Neural cell (in vitro differentiated cells): Measurements from ENCODE around the gene PPP3CA. TPM values are rescaled to one million over a fixed set of nuclear protein-coding genes. Genes with fewer than 3 reads are reported as not detected.

Experiments used
- H2AFZ ChIP-seq: fragments of 200-600, 300-800 bp; sonication (generic), shearing (Covaris generic); 2 replicates; pipeline ENCODE4 v1.6.0; 2014; ENCODE audit warnings: low read depth, mild to moderate bottlenecking, antibody characterized with exemption, low read length, moderate library complexity
- H3F3A ChIP-seq: fragments of 200-600 bp; shearing (Covaris generic); 2 replicates; pipeline ENCODE4 v1.6.1; 2016; ENCODE audit warnings: mild to moderate bottlenecking, moderate library complexity, mixed read lengths, antibody characterized with exemption, low read length; ENCODE audit not compliant: insufficient read depth, poor library complexity, severe bottlenecking
- H3K27ac ChIP-seq: fragments of 200-600, 300-800 bp; sonication (generic), shearing (Covaris generic); 2 replicates; pipeline ENCODE4 v1.5.1; 2014; ENCODE audit warnings: mild to moderate bottlenecking, low read length, moderate library complexity
- H3K27me3 ChIP-seq: fragments of 300-800, 200-600 bp; sonication (generic), shearing (Covaris generic); 2 replicates; pipeline ENCODE4 v1.6.0; 2014; ENCODE audit warnings: mild to moderate bottlenecking, low read depth, low read length, moderate library complexity; ENCODE audit not compliant: insufficient read depth
- H3K36me3 ChIP-seq: fragments of 300-800, 200-600 bp; sonication (generic), shearing (Covaris generic); 2 replicates; pipeline ENCODE4 v1.5.1; 2014; ENCODE audit warnings: mild to moderate bottlenecking, antibody characterized with exemption, low read length, moderate library complexity; ENCODE audit not compliant: insufficient read depth
- H3K4me2 ChIP-seq: fragments of 300-800, 200-600 bp; sonication (generic), shearing (Covaris generic); 2 replicates; pipeline ENCODE4 v1.6.0; 2014; ENCODE audit warnings: mild to moderate bottlenecking, low read length
- H3K4me3 ChIP-seq: fragments of 300-800, 200-600 bp; sonication (generic), shearing (Covaris generic); 2 replicates; pipeline ENCODE4 v1.5.1; 2014; ENCODE audit warnings: mild to moderate bottlenecking, low read length, moderate library complexity
- H3K79me2 ChIP-seq: fragments of 200-600 bp; shearing (Covaris generic); replicated peaks from 2 replicates; pipeline ENCODE4 v1.6.0; 2014; ENCODE audit warnings: mild to moderate bottlenecking, low read length, moderate library complexity; ENCODE audit not compliant: insufficient read depth
- H3K9ac ChIP-seq: fragments of 300-800, 200-600 bp; sonication (generic), shearing (Covaris generic); 2 replicates; pipeline ENCODE4 v1.6.1; 2016; ENCODE audit warnings: mild to moderate bottlenecking, low read length, mixed read lengths
- H3K9me2 ChIP-seq: fragments of 200-600 bp; shearing (Covaris generic); 2 replicates; pipeline ENCODE4 v1.6.1; 2016; ENCODE audit warnings: mild to moderate bottlenecking, low read length, mixed read lengths; ENCODE audit not compliant: insufficient read depth
- H3K9me3 ChIP-seq: fragments of 200-600, 300-800 bp; sonication (generic), shearing (Covaris generic); 2 replicates; pipeline ENCODE4 v1.6.1; 2016; ENCODE audit warnings: mild to moderate bottlenecking, mixed run types, low read length, moderate library complexity, mixed read lengths
- H4K20me1 ChIP-seq: fragments of 200-600 bp; shearing (Covaris generic); 2 replicates; pipeline ENCODE4 v1.6.1; 2016; ENCODE audit warnings: mild to moderate bottlenecking, mixed run types; ENCODE audit not compliant: insufficient read depth
- EP300 ChIP-seq: fragments of 450-650 bp; conservative IDR thresholded peaks from 2 replicates; pipeline ENCODE4 v1.6.1; 2014; ENCODE audit warnings: antibody characterized with exemption, mild to moderate bottlenecking, moderate library complexity; ENCODE audit not compliant: poor library complexity, severe bottlenecking
- EZH2 ChIP-seq: fragments of 200-600, 300-800 bp; shearing (Covaris generic), sonication (generic); IDR thresholded peaks from 2 replicates; pipeline ENCODE4 v1.6.1; 2014; ENCODE audit warnings: antibody characterized with exemption, low read length, borderline replicate concordance, mild to moderate bottlenecking; ENCODE audit not compliant: insufficient read depth, poor library complexity, severe bottlenecking
- MXI1 ChIP-seq: fragments of 450-650 bp; conservative IDR thresholded peaks from 2 replicates; pipeline ENCODE4 v1.6.1; 2014; ENCODE audit warnings: antibody characterized with exemption, mild to moderate bottlenecking; ENCODE audit not compliant: poor library complexity, severe bottlenecking
- POLR2AphosphoS5 ChIP-seq: IDR thresholded peaks from 2 replicates; pipeline ENCODE4 v1.6.1; 2012
- RAD21 ChIP-seq: fragments of 450-650 bp; conservative IDR thresholded peaks from 2 replicates; pipeline ENCODE4 v1.6.1; 2014; ENCODE audit warnings: antibody characterized with exemption, mild to moderate bottlenecking, moderate library complexity
- REST ChIP-seq: IDR thresholded peaks from 2 replicates; pipeline ENCODE4 v1.6.1; 2012; ENCODE audit warnings: borderline replicate concordance
- SMC3 ChIP-seq: fragments of 450-650 bp; conservative IDR thresholded peaks from 2 replicates; pipeline ENCODE4 v1.6.1; 2014; ENCODE audit warnings: antibody characterized with exemption, mild to moderate bottlenecking, moderate library complexity; ENCODE audit not compliant: poor library complexity
- TAF1 ChIP-seq: IDR thresholded peaks from 2 replicates; pipeline ENCODE4 v1.6.1; 2012; ENCODE audit warnings: low read depth
- polyA plus RNA-seq: library from polyadenylated mRNA; depleted of rRNA; stranded (reverse); fragments of >200 nt; gene quantifications from 2 replicates; pipeline ENCODE4 v1.2.3, GENCODE V29; 2014
- TF ChIP-seq, protein P1 (sequence below): fragments of 450-650 bp; IDR thresholded peaks from 2 replicates; pipeline ENCODE4 v1.5.1; 2014; ENCODE audit warnings: antibody characterized with exemption, mild to moderate bottlenecking, moderate library complexity; ENCODE audit not compliant: poor library complexity, severe bottlenecking

Gene PPP3CA
- polyA plus RNA-seq, 1 donor from 2014 or later = 78.2 TPM

DNA sequence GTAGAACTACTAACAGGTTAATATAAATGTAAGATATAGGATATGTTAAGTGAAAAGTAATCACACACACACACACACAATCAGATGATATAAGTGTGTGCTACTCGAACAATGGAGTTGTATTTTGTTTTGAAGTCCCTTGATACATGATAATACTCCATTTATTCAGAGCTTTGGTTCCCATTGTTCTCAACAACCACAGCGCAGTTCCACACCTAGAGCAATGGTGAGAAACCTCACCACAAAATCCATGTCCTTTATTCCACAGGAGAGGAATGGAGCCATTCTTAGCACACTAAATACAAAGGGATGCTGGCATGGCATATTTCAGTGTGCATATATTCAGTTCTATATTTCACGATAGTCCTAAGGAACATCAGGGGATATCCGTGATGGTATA is 139.2 kb downstream of the PPP3CA start:
- Histone ChIP-seq H4K20me1 (no peaks in the 10 kb centered on the region), H3K4me3 (no peak overlapping the region), H3K9ac (no peak overlapping the region), H2AFZ (no peak overlapping the region), H3K36me3 (no peaks in the 10 kb centered on the region), H3K79me2 (peaks cover 23% of the 10 kb centered on the region), H3K9me2 (no peaks in the 10 kb centered on the region), H3K9me3 (no peaks in the 10 kb centered on the region), H3K27ac (no peak overlapping the region), H3K27me3 (no peaks in the 10 kb centered on the region), H3F3A (no peaks in the 10 kb centered on the region), H3K4me2 (no peak overlapping the region)
- TF ChIP-seq EP300 (no peak), EZH2 (no peak), SMC3 (no peak), MXI1 (no peak), RAD21 (no peak), POLR2AphosphoS5 (no peak), REST (no peak), TAF1 (no peak)
- TF ChIP-seq, protein P1, sequence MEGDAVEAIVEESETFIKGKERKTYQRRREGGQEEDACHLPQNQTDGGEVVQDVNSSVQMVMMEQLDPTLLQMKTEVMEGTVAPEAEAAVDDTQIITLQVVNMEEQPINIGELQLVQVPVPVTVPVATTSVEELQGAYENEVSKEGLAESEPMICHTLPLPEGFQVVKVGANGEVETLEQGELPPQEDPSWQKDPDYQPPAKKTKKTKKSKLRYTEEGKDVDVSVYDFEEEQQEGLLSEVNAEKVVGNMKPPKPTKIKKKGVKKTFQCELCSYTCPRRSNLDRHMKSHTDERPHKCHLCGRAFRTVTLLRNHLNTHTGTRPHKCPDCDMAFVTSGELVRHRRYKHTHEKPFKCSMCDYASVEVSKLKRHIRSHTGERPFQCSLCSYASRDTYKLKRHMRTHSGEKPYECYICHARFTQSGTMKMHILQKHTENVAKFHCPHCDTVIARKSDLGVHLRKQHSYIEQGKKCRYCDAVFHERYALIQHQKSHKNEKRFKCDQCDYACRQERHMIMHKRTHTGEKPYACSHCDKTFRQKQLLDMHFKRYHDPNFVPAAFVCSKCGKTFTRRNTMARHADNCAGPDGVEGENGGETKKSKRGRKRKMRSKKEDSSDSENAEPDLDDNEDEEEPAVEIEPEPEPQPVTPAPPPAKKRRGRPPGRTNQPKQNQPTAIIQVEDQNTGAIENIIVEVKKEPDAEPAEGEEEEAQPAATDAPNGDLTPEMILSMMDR = no peak

- Histone ChIP-seq H3K36me3 (no peaks in the 10 kb centered on the region), H2AFZ (no peak overlapping the region), H3K27me3 (no peaks in the 10 kb centered on the region), H3F3A (no peaks in the 10 kb centered on the region), H3K9ac (no peak overlapping the region), H3K9me2 (no peaks in the 10 kb centered on the region), H3K27ac (no peak overlapping the region), H3K4me3 (no peak overlapping the region), H3K9me3 (no peaks in the 10 kb centered on the region), H3K79me2 (peaks cover 23% of the 10 kb centered on the region), H4K20me1 (no peaks in the 10 kb centered on the region), H3K4me2 (no peak overlapping the region)
- TF ChIP-seq RAD21 = no peak
- TF ChIP-seq TAF1 = no peak
- TF ChIP-seq MXI1 = no peak
- no peak for TF ChIP-seq REST
- TF ChIP-seq SMC3 = no peak
- no peak for TF ChIP-seq EP300
- no peak for TF ChIP-seq EZH2
- no peak for TF ChIP-seq POLR2AphosphoS5
- TF ChIP-seq, protein P1 = no peak
These were observed 141.4 kb downstream of the PPP3CA start for GRCh38 chr4:101205916-101206315.
